H54 (cell line): Measurements from ENCODE around the gene MACROD2.
"Not testable (repeated sequence)": the region's sequence is repeated elsewhere in the genome, so short reads cannot be mapped to it uniquely, and the experiment has no call there.

Source experiments
- DNase-seq: peaks from one replicate; pipeline ENCODE4 v3.0.0; 2011; ENCODE audit warnings: low spot score, mixed read lengths; ENCODE audit not compliant: insufficient read length
- FAIRE-seq: peaks from 3 replicates; lab custom pipeline; 2011; peaks lifted over from hg19 to GRCh38; lab: Jason Lieb, UNC
- POLR2A ChIP-seq: IDR thresholded peaks from 2 replicates; pipeline ENCODE4 v1.6.1; 2011; ENCODE audit warnings: low read depth, mild to moderate bottlenecking, low read length

The MACROD2 gene

GRCh38 chr20:15938847-15939246 is 1943.5 kb downstream of the MACROD2 start:
- TF ChIP-seq POLR2A = no peak
- DNase-seq = no peak
- FAIRE-seq = no peak

- TF ChIP-seq POLR2A = no peak
- no peak for DNase-seq
- FAIRE-seq = no peak
Measured at GRCh38 chr20:15940127-15940526, 1944.8 kb downstream of the MACROD2 start.

DNA sequence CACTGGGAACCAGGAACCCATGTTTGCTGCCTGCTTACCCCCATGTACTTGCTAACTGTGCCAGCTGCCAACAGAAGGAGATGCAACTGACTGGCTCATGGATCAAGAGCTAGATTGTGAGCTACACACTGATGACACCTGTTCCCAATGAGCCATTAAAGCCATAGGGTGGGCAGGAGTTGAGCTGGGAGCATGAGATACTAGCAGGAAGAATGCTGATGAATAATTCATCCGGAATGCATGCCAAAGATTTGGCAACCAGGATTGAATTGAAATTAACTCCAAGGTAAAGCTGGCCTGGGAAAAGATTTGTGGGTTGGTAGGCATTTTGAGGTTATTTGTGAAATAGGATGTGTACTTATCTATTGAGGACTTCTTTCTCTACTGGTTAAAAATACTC is 1946.8 kb downstream of the MACROD2 start:
- no peak for TF ChIP-seq POLR2A
- FAIRE-seq (no peak), DNase-seq (no peak)

DNA sequence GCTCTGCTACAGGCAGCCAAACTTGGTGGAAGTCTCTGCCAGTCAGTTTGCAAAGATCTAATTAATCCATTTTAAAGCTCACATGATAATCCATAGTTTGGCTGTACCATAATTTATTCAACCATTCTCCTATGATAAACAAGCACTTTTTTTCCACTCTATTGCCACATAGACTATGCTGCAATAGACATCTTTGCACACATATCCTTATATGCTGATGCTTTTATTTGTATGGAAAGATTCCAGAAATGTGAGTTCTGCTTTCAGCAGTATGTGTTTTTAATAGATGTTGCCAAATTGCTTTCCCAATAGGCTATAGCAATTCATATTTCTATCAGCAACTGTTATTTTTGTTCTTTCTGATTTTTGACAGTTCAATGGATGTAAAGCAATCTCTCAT is 1950.0 kb downstream of the MACROD2 start:
- TF ChIP-seq POLR2A = no peak
- FAIRE-seq (no peak), DNase-seq (no peak)

- FAIRE-seq = no peak
- no peak for TF ChIP-seq POLR2A
- no peak for DNase-seq
Measured at GRCh38 chr20:15949391-15949790, 1954.1 kb downstream of the MACROD2 start.

DNA sequence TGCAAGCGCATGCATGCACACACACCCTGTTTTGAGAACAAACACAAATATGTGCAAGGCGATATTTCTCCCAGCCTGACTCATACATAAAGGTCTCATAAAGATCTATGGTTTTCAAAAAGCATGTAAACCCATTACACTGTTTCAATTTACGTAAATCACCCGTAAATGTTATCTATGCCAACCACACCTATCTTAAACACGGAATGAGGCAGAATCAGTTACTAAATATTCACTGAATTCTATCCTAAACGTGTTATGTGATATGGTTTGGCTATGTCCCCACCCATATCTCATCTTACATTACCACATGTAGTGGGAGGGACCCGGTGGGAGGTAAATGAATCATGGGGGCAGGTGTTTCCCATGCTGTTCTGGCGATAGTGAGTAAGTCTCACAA is 1956.3 kb downstream of the MACROD2 start:
- FAIRE-seq (no peak), DNase-seq (no peak)
- no peak for TF ChIP-seq POLR2A

GRCh38 chr20:15958142-15958541 is 1962.8 kb downstream of the MACROD2 start:
- DNase-seq (no peak), FAIRE-seq (no peak)
- no peak for TF ChIP-seq POLR2A

DNA sequence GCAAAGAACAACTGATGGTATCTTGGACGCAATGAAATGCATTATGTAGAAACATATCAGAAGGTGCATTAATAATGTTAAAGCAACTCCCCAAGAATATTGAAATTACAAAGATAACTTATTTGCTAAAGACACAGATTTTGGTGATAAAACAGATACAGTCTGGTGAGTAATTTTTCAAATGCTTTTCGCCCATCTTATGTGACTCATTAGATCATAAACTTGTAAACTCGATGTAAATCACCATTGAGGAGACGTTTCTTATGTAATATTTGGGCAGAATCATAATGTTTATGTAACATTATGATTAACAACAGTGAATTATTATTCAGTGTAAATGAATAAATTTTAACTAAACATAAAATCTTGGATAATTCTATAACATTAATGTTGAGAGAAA is 1969.8 kb downstream of the MACROD2 start:
- TF ChIP-seq POLR2A = no peak
- FAIRE-seq (no peak), DNase-seq (no peak)

DNA sequence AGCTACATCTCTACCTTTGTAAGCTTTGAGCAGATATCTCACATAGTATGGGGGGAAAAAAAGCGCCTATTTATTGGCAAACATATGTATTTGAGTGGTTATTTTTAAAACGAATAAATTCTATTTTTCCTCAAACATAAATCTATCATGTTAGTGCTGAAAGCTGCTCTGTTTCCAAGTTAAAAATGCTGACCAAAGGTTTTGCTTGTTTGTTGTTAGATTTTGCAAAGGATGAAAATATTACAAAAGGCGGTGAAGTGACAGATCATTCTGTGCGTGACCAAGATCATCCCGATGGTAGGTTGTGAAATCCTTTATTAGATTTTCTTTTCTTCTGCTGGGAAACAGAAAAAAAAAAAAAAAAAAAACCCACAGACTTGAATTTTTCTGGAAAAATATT is 1972.0 kb downstream of the MACROD2 start:
- TF ChIP-seq POLR2A = no peak
- DNase-seq (no peak), FAIRE-seq (no peak)

GRCh38 chr20:15976047-15976736 is 1980.9 kb downstream of the MACROD2 start:
- TF ChIP-seq POLR2A = no peak
- DNase-seq (no peak), FAIRE-seq (no peak)

DNA sequence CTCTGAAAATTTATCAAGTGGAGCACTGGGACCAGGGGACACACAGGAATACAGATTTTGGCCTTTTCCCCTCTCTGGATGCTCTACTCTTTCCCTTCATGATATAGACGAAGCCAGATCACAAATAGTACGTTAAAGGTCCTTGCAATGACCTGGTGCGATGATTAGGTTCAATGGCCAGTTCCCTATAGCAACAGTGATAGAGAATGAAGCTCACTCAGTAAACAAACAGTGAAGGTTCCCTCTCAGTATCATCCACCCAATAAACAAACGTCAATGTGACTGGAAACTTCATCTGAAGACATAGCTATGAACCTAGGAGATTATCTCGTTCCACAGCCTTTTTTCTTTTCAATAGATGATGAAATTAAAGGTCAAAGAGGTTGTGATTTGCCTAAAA is 1981.7 kb downstream of the MACROD2 start:
- FAIRE-seq (no peak), DNase-seq (no peak)
- no peak for TF ChIP-seq POLR2A

DNA sequence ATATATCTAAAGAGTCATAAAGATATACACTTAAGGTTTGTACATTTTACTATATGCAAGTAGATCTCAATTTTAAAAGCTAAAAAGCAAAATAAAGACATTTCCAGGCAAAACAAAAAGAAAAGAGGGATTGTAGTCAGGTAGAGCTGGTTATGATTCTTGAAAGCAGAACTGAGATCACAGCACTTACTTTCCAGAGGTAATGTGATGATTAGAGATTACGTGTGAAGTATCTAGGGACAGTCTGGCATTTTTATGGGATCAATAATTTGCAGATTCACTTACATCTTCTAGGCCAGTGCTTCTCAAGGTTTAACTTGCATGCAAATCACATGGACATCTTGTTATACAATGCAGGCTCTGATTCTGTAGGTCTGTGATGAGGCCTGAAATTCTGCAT is 1982.4 kb downstream of the MACROD2 start:
- no peak for FAIRE-seq
- no peak for DNase-seq
- no peak for TF ChIP-seq POLR2A

DNA sequence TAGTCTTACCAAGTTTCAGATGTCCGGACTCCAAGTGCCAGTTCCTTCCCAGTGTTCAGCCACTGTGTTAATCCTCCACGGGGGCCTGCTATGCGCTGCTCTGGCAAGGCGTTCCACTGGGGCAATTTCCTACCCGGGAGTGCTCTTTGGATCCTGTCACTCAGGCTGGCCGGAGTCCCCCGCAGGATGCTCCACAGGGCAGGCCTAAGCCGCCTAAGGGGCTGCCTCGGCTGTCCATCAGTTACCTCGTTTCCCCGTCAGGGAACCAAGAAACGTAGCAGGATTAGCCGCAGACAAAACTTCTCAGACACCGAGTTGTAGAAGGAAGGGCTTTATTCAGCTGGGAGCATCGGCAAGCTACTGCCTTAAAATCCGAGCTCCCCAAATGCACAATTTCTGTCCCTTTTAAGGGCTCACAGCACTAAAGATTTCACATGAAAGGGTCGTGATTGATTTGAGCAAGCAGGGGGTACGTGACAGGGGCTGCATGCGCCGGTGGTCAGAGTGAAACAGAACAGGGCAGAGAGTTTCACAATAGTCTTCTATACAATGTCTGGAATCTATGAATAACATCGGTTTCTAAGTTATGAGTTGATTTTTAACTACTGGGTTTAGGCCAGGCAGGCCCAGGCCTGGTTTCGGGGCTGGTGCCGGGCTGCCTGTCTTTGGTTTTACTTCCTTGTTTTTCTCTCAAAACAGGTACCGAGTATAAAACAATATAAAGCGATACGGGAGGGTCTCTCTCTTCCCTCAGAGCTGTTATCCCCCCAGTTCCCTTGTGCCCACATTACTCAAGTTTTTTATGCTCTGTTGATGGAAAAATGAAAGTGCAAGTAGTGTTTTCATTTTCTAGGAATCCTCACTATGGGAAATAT is 1990.4 kb downstream of the MACROD2 start:
- not testable (repeated sequence) for DNase-seq, FAIRE-seq

GRCh38 chr20:15986690-15987089 is 1991.4 kb downstream of the MACROD2 start:
- no peak for TF ChIP-seq POLR2A
- FAIRE-seq (no peak), DNase-seq (no peak)

- no peak for TF ChIP-seq POLR2A
- no peak for FAIRE-seq
- no peak for DNase-seq
Measured at GRCh38 chr20:15991279-15991678, 1996.0 kb downstream of the MACROD2 start.
